Fibroblast of gingiva (primary cell): ENCODE data around the gene CGREF1.
"Not testable (repeated sequence)": the region's sequence is repeated elsewhere in the genome, so short reads cannot be mapped to it uniquely, and the experiment has no call there.

ENCODE experiments used
- DNase-seq: peaks from one replicate; pipeline ENCODE4 v3.0.0-alpha.2; 2011; ENCODE audit warnings: low read depth

CGREF1 gene

GRCh38 chr2:27111392-27112078 lies 7.4 kb downstream of the CGREF1 start:
- DNase-seq, result not testable (repeated sequence)

- not testable (repeated sequence) for DNase-seq
These were observed 8.2 kb downstream of the CGREF1 start for GRCh38 chr2:27110603-27111352.

GRCh38 chr2:27109083-27109482 lies 9.8 kb downstream of the CGREF1 start:
- DNase-seq, result no peak

GRCh38 chr2:27108221-27108620 lies 10.7 kb downstream of the CGREF1 start:
- DNase-seq, result no peak

- no peak for DNase-seq
These were observed 12.9 kb downstream of the CGREF1 start for GRCh38 chr2:27105981-27106380.

- DNase-seq, result no peak
These were observed 16.6 kb downstream of the CGREF1 start for GRCh38 chr2:27102329-27102728.

GRCh38 chr2:27100036-27100435 lies 18.9 kb downstream of the CGREF1 start:
- DNase-seq, result no peak

GRCh38 chr2:27099334-27099955 lies 19.5 kb downstream of the CGREF1 start:
- no peak for DNase-seq

GRCh38 chr2:27097341-27097740 lies 21.6 kb downstream of the CGREF1 start:
- DNase-seq, result no peak

- DNase-seq, result no peak
These were observed 22.1 kb downstream of the CGREF1 start for GRCh38 chr2:27096748-27097297.

- peak; percentile 58 for DNase-seq
These were observed 22.9 kb downstream of the CGREF1 start for GRCh38 chr2:27095745-27096651.

GRCh38 chr2:27095427-27095744 lies 23.5 kb downstream of the CGREF1 start:
- DNase-seq, result no peak

- DNase-seq, result no peak
These were observed 24.5 kb downstream of the CGREF1 start for GRCh38 chr2:27094353-27094984.

GRCh38 chr2:27093430-27094352 lies 25.2 kb downstream of the CGREF1 start:
- DNase-seq, result no peak

GRCh38 chr2:27092696-27093429 lies 26.1 kb downstream of the CGREF1 start:
- no peak for DNase-seq

GRCh38 chr2:27091746-27092695 lies 26.9 kb downstream of the CGREF1 start:
- no peak for DNase-seq

GRCh38 chr2:27089111-27089954 lies 29.6 kb downstream of the CGREF1 start:
- no peak for DNase-seq

GRCh38 chr2:27088634-27089033 lies 30.3 kb downstream of the CGREF1 start:
- DNase-seq, result no peak
